Hepatocyte (in vitro differentiated cells): ENCODE measurements around the gene ASB11. TPM values are rescaled to one million over a fixed set of nuclear protein-coding genes. Genes with fewer than 3 reads are reported as not detected.

Experiments
- DNase-seq: peaks from one replicate; pipeline ENCODE4 v3.0.0-alpha.2; 2016; ENCODE audit warnings: low spot score
- H2AFZ ChIP-seq: fragments of 200-600 bp; sonication (generic); 2 replicates; pipeline ENCODE4 v1.6.0; 2016; ENCODE audit warnings: antibody characterized with exemption, mild to moderate bottlenecking
- H3K27ac ChIP-seq: fragments of 200-600 bp; sonication (generic); 2 replicates; pipeline ENCODE4 v1.5.1; 2016; ENCODE audit warnings: mild to moderate bottlenecking
- H3K27me3 ChIP-seq: fragments of 200-600 bp; sonication (generic); 2 replicates; pipeline ENCODE4 v1.6.1; 2016
- H3K36me3 ChIP-seq: fragments of 200-600 bp; sonication (generic); replicated peaks from 2 replicates; pipeline ENCODE4 v1.5.1; 2016; ENCODE audit warnings: low read depth; ENCODE audit not compliant: insufficient read depth
- H3K4me1 ChIP-seq: fragments of 200-600 bp; sonication (generic); 2 replicates; pipeline ENCODE4 v1.5.1; 2016; ENCODE audit warnings: mild to moderate bottlenecking, moderate library complexity; ENCODE audit not compliant: insufficient read depth
- H3K4me2 ChIP-seq: fragments of 200-600 bp; sonication (generic); 2 replicates; pipeline ENCODE4 v1.6.0; 2016
- H3K4me3 ChIP-seq: fragments of 200-600 bp; sonication (generic); 2 replicates; pipeline ENCODE4 v1.5.1; 2016; ENCODE audit warnings: mild to moderate bottlenecking
- H3K79me2 ChIP-seq: fragments of 200-600 bp; sonication (generic); 2 replicates; pipeline ENCODE4 v1.6.0; 2017; ENCODE audit warnings: mild to moderate bottlenecking
- H3K9me2 ChIP-seq: fragments of 200-600 bp; sonication (generic); replicated peaks from 2 replicates; pipeline ENCODE4 v1.6.0; 2017; ENCODE audit warnings: mild to moderate bottlenecking; ENCODE audit not compliant: insufficient read depth
- H3K9me3 ChIP-seq: fragments of 200-600 bp; sonication (generic); 2 replicates; pipeline ENCODE4 v1.5.1; 2016; ENCODE audit warnings: low read depth, mild to moderate bottlenecking
- H4K20me1 ChIP-seq: fragments of 200-600 bp; sonication (generic); 2 replicates; pipeline ENCODE4 v1.6.0; 2016; ENCODE audit warnings: mild to moderate bottlenecking; ENCODE audit not compliant: insufficient read depth, poor library complexity, severe bottlenecking
- EZH2 ChIP-seq: fragments of 200-600 bp; sonication (generic); IDR thresholded peaks from 2 replicates; pipeline ENCODE4 v1.6.1; 2016; ENCODE audit warnings: antibody characterized with exemption, mild to moderate bottlenecking, borderline replicate concordance
- EZH2phosphoT487 ChIP-seq: fragments of 200-600 bp; sonication (generic); IDR thresholded peaks from one replicate; pipeline ENCODE4 v1.6.1; 2018; ENCODE audit warnings: antibody characterized with exemption, mild to moderate bottlenecking, low read depth, moderate library complexity; ENCODE audit not compliant: unreplicated experiment, severe bottlenecking
- WGBS: methylation state at CpG from one replicate; pipeline ENCODE4 v1.1.6; 2016; ENCODE audit warnings: low lambda C conversion rate; ENCODE audit errors: missing lambda C conversion rate; 5-methylcytosine and 5-hydroxymethylcytosine counted together
- polyA plus RNA-seq: library from polyadenylated mRNA; unstranded; fragments of >200 nt; fragmentation: Nextera tagmentation; extraction: Ambion mirVana; gene quantifications from 2 replicates; pipeline ENCODE4 v1.2.1, GENCODE V29; 2016
- total RNA-seq: library from RNA; depleted of rRNA; stranded (reverse); fragments of >200 nt; gene quantifications from 2 replicates; pipeline ENCODE4 v1.2.3, GENCODE V29; 2014
- TF ChIP-seq, protein P1 (sequence below): fragments of 200-600 bp; sonication (generic); IDR thresholded peaks from 2 replicates; pipeline ENCODE4 v1.5.1; 2016; ENCODE audit warnings: antibody characterized with exemption, mild to moderate bottlenecking; ENCODE audit not compliant: poor library complexity

The ASB11 gene
- total and polyA plus RNA-seq, 2 experiments from 2014 or later = 0.20 TPM; not detected in 1

- Histone ChIP-seq H3K4me3 (no peak overlapping the region), H4K20me1 (no peaks in the 10 kb centered on the region), H3K4me1 (no peaks in the 10 kb centered on the region), H3K36me3 (no peaks in the 10 kb centered on the region), H3K9me2 (no peaks in the 10 kb centered on the region), H3K9me3 (no peaks in the 10 kb centered on the region), H2AFZ (no peak overlapping the region), H3K27me3 (no peaks in the 10 kb centered on the region), H3K79me2 (no peaks in the 10 kb centered on the region), H3K27ac (no peak overlapping the region), H3K4me2 (no peak overlapping the region)
- 49% methylated on average over 3 of the region's 3 CpGs for WGBS
- DNase-seq = no peak
- TF ChIP-seq EZH2 (no peak), EZH2phosphoT487 (no peak)
- TF ChIP-seq, protein P1, sequence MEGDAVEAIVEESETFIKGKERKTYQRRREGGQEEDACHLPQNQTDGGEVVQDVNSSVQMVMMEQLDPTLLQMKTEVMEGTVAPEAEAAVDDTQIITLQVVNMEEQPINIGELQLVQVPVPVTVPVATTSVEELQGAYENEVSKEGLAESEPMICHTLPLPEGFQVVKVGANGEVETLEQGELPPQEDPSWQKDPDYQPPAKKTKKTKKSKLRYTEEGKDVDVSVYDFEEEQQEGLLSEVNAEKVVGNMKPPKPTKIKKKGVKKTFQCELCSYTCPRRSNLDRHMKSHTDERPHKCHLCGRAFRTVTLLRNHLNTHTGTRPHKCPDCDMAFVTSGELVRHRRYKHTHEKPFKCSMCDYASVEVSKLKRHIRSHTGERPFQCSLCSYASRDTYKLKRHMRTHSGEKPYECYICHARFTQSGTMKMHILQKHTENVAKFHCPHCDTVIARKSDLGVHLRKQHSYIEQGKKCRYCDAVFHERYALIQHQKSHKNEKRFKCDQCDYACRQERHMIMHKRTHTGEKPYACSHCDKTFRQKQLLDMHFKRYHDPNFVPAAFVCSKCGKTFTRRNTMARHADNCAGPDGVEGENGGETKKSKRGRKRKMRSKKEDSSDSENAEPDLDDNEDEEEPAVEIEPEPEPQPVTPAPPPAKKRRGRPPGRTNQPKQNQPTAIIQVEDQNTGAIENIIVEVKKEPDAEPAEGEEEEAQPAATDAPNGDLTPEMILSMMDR = no peak
Measured at GRCh38 chrX:15241301-15241700, 74.1 kb downstream of the ASB11 start.

DNA sequence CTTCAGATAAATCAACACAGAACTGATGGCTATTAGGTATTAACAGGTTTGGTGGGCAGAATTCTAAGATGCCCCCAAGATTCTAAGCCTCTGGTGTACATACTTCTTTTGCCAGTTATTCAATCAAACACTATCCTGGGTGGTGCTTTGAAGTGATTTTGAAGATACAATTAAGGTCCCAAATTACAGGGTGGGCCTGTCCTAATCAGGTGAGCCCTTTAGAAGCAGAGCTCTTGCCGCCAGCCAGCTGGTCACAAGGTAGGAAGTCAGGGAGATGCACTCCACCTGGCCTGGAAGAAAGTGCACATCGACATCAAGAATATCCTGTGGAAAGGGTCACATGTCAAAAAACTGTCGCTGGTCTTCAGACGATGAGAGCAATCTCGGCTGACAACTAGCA, 75.0 kb downstream of the ASB11 start:
- no peak overlapping the region for H2AFZ ChIP-seq
- H3K9me2 ChIP-seq = no peaks in the 10 kb centered on the region
- no peaks in the 10 kb centered on the region for H3K4me1 ChIP-seq
- TF ChIP-seq EZH2 (no peak), EZH2phosphoT487 (no peak)
- TF ChIP-seq, protein P1 = no peak
- DNase-seq = no peak
- WGBS = 85% methylated on average over 5 of the region's 5 CpGs
- H3K79me2 ChIP-seq = no peaks in the 10 kb centered on the region
- no peaks in the 10 kb centered on the region for H3K27me3 ChIP-seq
- no peaks in the 10 kb centered on the region for H3K9me3 ChIP-seq
- H3K27ac ChIP-seq = no peak overlapping the region
- H3K4me3 ChIP-seq = no peak overlapping the region
- no peaks in the 10 kb centered on the region for H3K36me3 ChIP-seq
- no peaks in the 10 kb centered on the region for H4K20me1 ChIP-seq
- H3K4me2 ChIP-seq = no peak overlapping the region

DNA sequence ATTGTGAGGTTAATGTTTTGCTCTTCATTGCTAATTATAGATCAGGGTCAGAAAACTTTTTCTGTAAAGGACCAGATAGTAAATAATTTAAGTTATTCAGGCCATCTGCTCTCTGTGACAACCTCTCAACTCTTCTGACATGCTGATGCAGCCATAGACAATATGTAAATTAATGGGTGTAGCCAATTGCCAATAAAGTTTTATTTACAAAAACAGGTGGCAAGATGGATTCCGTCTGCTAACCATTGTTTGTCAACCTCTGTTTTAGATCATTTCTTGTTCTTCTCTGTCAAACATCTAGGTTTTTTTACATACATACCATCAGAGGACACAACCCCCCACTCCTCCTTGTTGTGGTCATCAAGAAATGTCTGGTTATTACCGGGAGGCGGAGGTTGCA, 79.3 kb downstream of the ASB11 start:
- Histone ChIP-seq H3K79me2 (no peaks in the 10 kb centered on the region), H2AFZ (no peak overlapping the region), H3K4me2 (no peak overlapping the region), H4K20me1 (no peaks in the 10 kb centered on the region), H3K36me3 (no peaks in the 10 kb centered on the region), H3K4me1 (no peaks in the 10 kb centered on the region), H3K9me2 (no peaks in the 10 kb centered on the region), H3K27ac (no peak overlapping the region), H3K9me3 (no peaks in the 10 kb centered on the region), H3K27me3 (no peaks in the 10 kb centered on the region), H3K4me3 (no peak overlapping the region)
- WGBS = 80% methylated on average over 3 of the region's 3 CpGs
- TF ChIP-seq EZH2 (no peak), EZH2phosphoT487 (no peak)
- TF ChIP-seq, protein P1 = no peak
- DNase-seq = no peak

- TF ChIP-seq, protein P1 = no peak
- no peak for TF ChIP-seq EZH2
- TF ChIP-seq EZH2phosphoT487 = no peak
- H3K9me3 ChIP-seq = no peaks in the 10 kb centered on the region
- no peak overlapping the region for H2AFZ ChIP-seq
- no peaks in the 10 kb centered on the region for H3K36me3 ChIP-seq
- no peaks in the 10 kb centered on the region for H3K9me2 ChIP-seq
- no peaks in the 10 kb centered on the region for H3K27me3 ChIP-seq
- no peak for DNase-seq
- WGBS = 54% methylated on average over 1 of the region's 1 CpG
- H3K4me3 ChIP-seq = no peak overlapping the region
- no peaks in the 10 kb centered on the region for H4K20me1 ChIP-seq
- H3K27ac ChIP-seq = no peak overlapping the region
- H3K4me1 ChIP-seq = no peaks in the 10 kb centered on the region
- H3K4me2 ChIP-seq = no peak overlapping the region
- no peaks in the 10 kb centered on the region for H3K79me2 ChIP-seq
Measured at GRCh38 chrX:15235001-15235400, 80.4 kb downstream of the ASB11 start.
